ENCODE data around the gene MED9. TPM values are rescaled to one million over a fixed set of nuclear protein-coding genes. Genes with fewer than 3 reads are reported as not detected.

MED9 gene
- total and polyA plus RNA-seq, 4 donors: 6.4 to 12.5 (median 8.8) TPM

GRCh38 chr17:17536702-17537101 lies 59.9 kb downstream of the MED9 start:
- peak overlapping the region; percentile 17 to 66 for H3K9ac ChIP-seq (ENCODE audit: low read depth in 1 of 2, low read length in 2 of 2)
- no peak for DNase-seq (ENCODE audit: low spot score)
- peak overlapping the region; percentile 94 to 95 for H3K27ac ChIP-seq (ENCODE audit: low read depth in 1 of 2, low read length in 2 of 2)
- H3K9me3 ChIP-seq (ENCODE audit: control insufficient read depth in 4 of 4, low read length in 3 of 4): no peaks in the 10 kb centered on the region
- H3K36me3 ChIP-seq (ENCODE audit: control insufficient read depth in 4 of 4, insufficient read depth in 3 of 4, low read depth in 1 of 4, low read length in 3 of 4): no peaks in the 10 kb centered on the region
- peaks cover 26 to 63% (median 44%) of the 10 kb centered on the region in 4 donors for H3K4me1 ChIP-seq (ENCODE audit: control insufficient read depth in 4 of 4, insufficient read depth in 4 of 4, low read length in 3 of 4)
- WGBS: 94% methylated on average over 15 of the region's 15 CpGs
- H3K4me3 ChIP-seq (ENCODE audit: low read depth in 1 of 3, low read length in 3 of 3): no peak overlapping the region
- no peaks in the 10 kb centered on the region for H3K27me3 ChIP-seq (ENCODE audit: control insufficient read depth in 4 of 4, insufficient read depth in 4 of 4, low read length in 3 of 4)
- TF ChIP-seq HNF4A (conservative IDR thresholded peaks at IDR 0.05) (no peak), FOXA2 (IDR thresholded peaks at IDR 0.05) (no peak), NR2F2 (IDR thresholded peaks at IDR 0.05) (no peak), HNF4G (IDR thresholded peaks at IDR 0.05) (no peak), YY1 (IDR thresholded peaks at IDR 0.05) (no peak)

- peaks cover 26 to 64% (median 44%) of the 10 kb centered on the region in 4 donors for H3K4me1 ChIP-seq (ENCODE audit: control insufficient read depth in 4 of 4, insufficient read depth in 4 of 4, low read length in 3 of 4)
- 81% methylated on average over 15 of the region's 15 CpGs for WGBS
- no peaks in the 10 kb centered on the region for H3K9me3 ChIP-seq (ENCODE audit: control insufficient read depth in 4 of 4, low read length in 3 of 4)
- no peak for TF ChIP-seq NR2F2 (IDR thresholded peaks at IDR 0.05)
- TF ChIP-seq ZBTB33 (IDR thresholded peaks at IDR 0.05): no peak
- TF ChIP-seq MAX (IDR thresholded peaks at IDR 0.05): no peak
- TF ChIP-seq REST (IDR thresholded peaks at IDR 0.05): no peak
- no peak for TF ChIP-seq TAF1 (conservative IDR thresholded peaks at IDR 0.05)
- TF ChIP-seq CTCF (IDR thresholded peaks at IDR 0.05; ENCODE audit: low read depth, low read length, missing input control): no peak
- no peak for TF ChIP-seq YY1 (IDR thresholded peaks at IDR 0.05)
- no peak for TF ChIP-seq RAD21 (IDR thresholded peaks at IDR 0.05)
- no peaks in the 10 kb centered on the region for H3K36me3 ChIP-seq (ENCODE audit: control insufficient read depth in 4 of 4, insufficient read depth in 3 of 4, low read depth in 1 of 4, low read length in 3 of 4)
- no peak overlapping the region for H3K4me3 ChIP-seq (ENCODE audit: low read depth in 1 of 3, low read length in 3 of 3)
- peak overlapping the region in 1 of 2 donors; percentile 47 for H3K9ac ChIP-seq (ENCODE audit: low read depth in 1 of 2, low read length in 2 of 2)
- DNase-seq (ENCODE audit: low spot score): no peak
- H3K27me3 ChIP-seq (ENCODE audit: control insufficient read depth in 4 of 4, insufficient read depth in 4 of 4, low read length in 3 of 4): no peaks in the 10 kb centered on the region
- peak overlapping the region; percentile 94 to 95 for H3K27ac ChIP-seq (ENCODE audit: low read depth in 1 of 2, low read length in 2 of 2)
These were observed 60.7 kb downstream of the MED9 start for GRCh38 chr17:17537311-17538099.

All from liver (tissue), 9 donors.